Heart left ventricle (tissue), 16 donors: ENCODE measurements around the gene RIMBP3C. TPM values are rescaled to one million over a fixed set of nuclear protein-coding genes. Genes with fewer than 3 reads are reported as not detected.
"Not testable (repeated sequence)": the region's sequence is repeated elsewhere in the genome, so short reads cannot be mapped to it uniquely, and the experiment has no call there.

Source experiments
- ATAC-seq, 4 donors: fragments of 200-7000 bp; cut with Tn5 transposase; one replicate each; pipeline ENCODE4 v1.9.1; 2020 to 2022; ENCODE audit warnings: moderate library complexity in 4 of 4, mild to moderate bottlenecking in 3 of 4, moderate number of reproducible peaks in 1 of 4
- DNase-seq, 5 donors: peaks; one replicate each; pipeline ENCODE4 v3.0.0-alpha.2; 2020
- H3K27ac ChIP-seq, 12 donors: fragments of 200-600 bp; sonication (generic) in 4 of 12; one replicate each; pipeline versions ENCODE4 v1.5.0 to v1.8.0; 2016 to 2022; ENCODE audit warnings: mild to moderate bottlenecking in 2 of 12
- H3K27me3 ChIP-seq, 9 donors: fragments of 200-600 bp; sonication (generic) in 2 of 9; one replicate each; pipeline versions ENCODE4 v1.5.1 to v1.8.0; 2016 to 2022; ENCODE audit warnings: mild to moderate bottlenecking in 3 of 9
- H3K36me3 ChIP-seq, 9 donors: fragments of 200-600 bp; sonication (generic) in 2 of 9; one replicate each; pipeline versions ENCODE4 v1.5.0 to v1.8.0; 2018 to 2022; ENCODE audit warnings: mild to moderate bottlenecking in 2 of 9
- H3K4me1 ChIP-seq, 12 donors: fragments of 200-600 bp; sonication (generic) in 4 of 12; one replicate each; pipeline versions ENCODE4 v1.5.0 to v1.8.0; 2016 to 2022; ENCODE audit warnings: mild to moderate bottlenecking in 3 of 12
- H3K4me3 ChIP-seq, 12 donors: fragments of 200-600 bp; sonication (generic) in 4 of 12; one replicate each; pipeline versions ENCODE4 v1.5.0 to v1.8.0; 2017 to 2022; ENCODE audit warnings: mild to moderate bottlenecking in 9 of 12, moderate library complexity in 4 of 12
- H3K9me3 ChIP-seq, 12 donors: fragments of 200-600 bp; sonication (generic) in 4 of 12; one replicate each; pipeline versions ENCODE4 v1.5.0 to v1.8.0; 2016 to 2022; ENCODE audit warnings: mild to moderate bottlenecking in 1 of 12
- POLR2A ChIP-seq, 2 donors: fragments of 450-650 bp; IDR thresholded peaks; one replicate each; pipeline ENCODE4 v1.6.1; 2017; ENCODE audit warnings: antibody characterized with exemption in 2 of 2, mild to moderate bottlenecking in 2 of 2, moderate library complexity in 2 of 2
- WGBS, 4 donors: extraction: QIAGEN DNeasy Blood & Tissue Kit in 2 of 4; methylation state at CpG; one replicate each; pipeline versions ENCODE4 v1.1.5 to v1.1.7; 2013 to 2018; 5-methylcytosine and 5-hydroxymethylcytosine counted together
- intact Hi-C, 10 donors: fragments of 100-400 bp; cut with DNase I; formaldehyde crosslinking; loops; one replicate each; pipeline versions ENCODE4 v1.11.1 to v1.14.2; 2022
- polyA plus RNA-seq, 2 donors: library from polyadenylated mRNA; stranded (reverse); fragments of 200-250 nt; gene quantifications; one replicate each; pipeline ENCODE4 v1.2.3, GENCODE V29; 2013
- total RNA-seq, 9 donors: library from RNA; depleted of rRNA in 2 of 9; stranded (reverse); fragments of >200 nt in 2 of 9; fragmentation: NEBNext Ultra II Directional in 3 of 9; extraction: Animal tissue kit (Norgen Biotek cat#: 25700) in 3 of 9; gene quantifications; one replicate each; pipeline versions ENCODE4 v1.1.0 to v1.2.4, GENCODE V29; 2016 to 2023
- TF ChIP-seq, protein P1 (sequence below), 12 donors: fragments of 200-600 bp; sonication (generic) in 4 of 12; IDR thresholded peaks; one replicate each; pipeline versions ENCODE4 v1.5.0 to v1.8.0; 2018 to 2022; ENCODE audit warnings: antibody characterized with exemption in 12 of 12, mild to moderate bottlenecking in 5 of 12
- donor health status: ischemic (EF 13 %, LVEDD 7.1; RV severe dilation, severe dysfunction).
- donor health status: healthy with polysubstance abuse.
- donor health status: DM: no; HTN: yes; CAD: no.
- donor health status: DM: no; HTN: no; CAD: no.
- donor health status: ischemic (EF 25% LVEDD 6.9; RV normal size, moderate dysfunction).
- donor health status: ischemic (EF 25% LVEDD 5.7; RV mildly dilated, moderate dysfunction).
- donor health status: healthy.
- donor health status: DM: yes; HTN: yes; CAD: no.
- donor health status: ischemic (EF 35%, LVEDD 5.7; RV mildly dilated, moderate dysfunction).
- donor health status: nonischemic (EF 11% LVEDD 7.7; RV severe dilation, severe dysfunction).
- donor health status: DM: yes; HTN: yes; CAD: no.
- donor health status: PGD.
- donor health status: ischemic (EF 29% LVEDD 5.4; RV normal size, mild dysfunction).
- donor health status: nonischemic (EF 23%, LVEDD 6.1; RV moderate dilation, normal function).

The RIMBP3C gene
- total and polyA plus RNA-seq, 11 donors: 0.08 to 0.37 (median 0.19) TPM; not detected in 7

DNA sequence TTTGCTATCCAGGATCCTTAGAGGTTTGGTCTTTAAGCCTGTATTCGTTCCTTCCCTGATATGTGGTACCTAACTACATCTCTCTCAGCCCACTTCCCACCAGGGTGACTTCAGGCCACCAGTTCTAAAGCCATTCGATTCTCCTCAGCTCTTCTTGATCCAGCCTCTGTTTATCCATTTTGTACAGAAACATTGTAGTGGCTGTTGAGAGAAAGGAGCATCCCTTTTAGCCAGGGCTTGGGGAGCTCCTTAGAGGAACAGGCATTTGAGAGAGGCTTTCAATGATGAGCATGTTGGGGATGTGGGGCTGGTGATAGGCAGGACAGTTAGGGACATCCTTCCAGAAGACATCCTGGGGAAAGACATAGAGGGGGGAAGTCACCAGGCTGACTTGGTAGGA is 34.1 kb upstream of the RIMBP3C start:
- peaks cover 0 to 51% (median 33%) of the 10 kb centered on the region in 12 donors for H3K4me1 ChIP-seq
- no peak overlapping the region for H3K27ac ChIP-seq
- DNase-seq: no peak
- intact Hi-C loops: loop anchor here in 1 of 10 donors (10.0 kb wide), 1 partner anchor 49 kb away; the partner anchor contains the start of genes CCDC116 and YDJC
- no peak for TF ChIP-seq POLR2A (IDR thresholded peaks at IDR 0.05)
- TF ChIP-seq, protein P1, sequence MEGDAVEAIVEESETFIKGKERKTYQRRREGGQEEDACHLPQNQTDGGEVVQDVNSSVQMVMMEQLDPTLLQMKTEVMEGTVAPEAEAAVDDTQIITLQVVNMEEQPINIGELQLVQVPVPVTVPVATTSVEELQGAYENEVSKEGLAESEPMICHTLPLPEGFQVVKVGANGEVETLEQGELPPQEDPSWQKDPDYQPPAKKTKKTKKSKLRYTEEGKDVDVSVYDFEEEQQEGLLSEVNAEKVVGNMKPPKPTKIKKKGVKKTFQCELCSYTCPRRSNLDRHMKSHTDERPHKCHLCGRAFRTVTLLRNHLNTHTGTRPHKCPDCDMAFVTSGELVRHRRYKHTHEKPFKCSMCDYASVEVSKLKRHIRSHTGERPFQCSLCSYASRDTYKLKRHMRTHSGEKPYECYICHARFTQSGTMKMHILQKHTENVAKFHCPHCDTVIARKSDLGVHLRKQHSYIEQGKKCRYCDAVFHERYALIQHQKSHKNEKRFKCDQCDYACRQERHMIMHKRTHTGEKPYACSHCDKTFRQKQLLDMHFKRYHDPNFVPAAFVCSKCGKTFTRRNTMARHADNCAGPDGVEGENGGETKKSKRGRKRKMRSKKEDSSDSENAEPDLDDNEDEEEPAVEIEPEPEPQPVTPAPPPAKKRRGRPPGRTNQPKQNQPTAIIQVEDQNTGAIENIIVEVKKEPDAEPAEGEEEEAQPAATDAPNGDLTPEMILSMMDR (IDR thresholded peaks at IDR 0.05): no peak
- peaks cover 0 to 3% (median 0%) of the 10 kb centered on the region in 9 donors for H3K36me3 ChIP-seq
- no peak for ATAC-seq
- WGBS, 4 donors: 76 to 89% (median 86%) methylated on average over 2 of the region's 2 CpGs
- H3K4me3 ChIP-seq: no peak overlapping the region
- no peaks in the 10 kb centered on the region for H3K9me3 ChIP-seq
- H3K27me3 ChIP-seq: no peaks in the 10 kb centered on the region

DNA sequence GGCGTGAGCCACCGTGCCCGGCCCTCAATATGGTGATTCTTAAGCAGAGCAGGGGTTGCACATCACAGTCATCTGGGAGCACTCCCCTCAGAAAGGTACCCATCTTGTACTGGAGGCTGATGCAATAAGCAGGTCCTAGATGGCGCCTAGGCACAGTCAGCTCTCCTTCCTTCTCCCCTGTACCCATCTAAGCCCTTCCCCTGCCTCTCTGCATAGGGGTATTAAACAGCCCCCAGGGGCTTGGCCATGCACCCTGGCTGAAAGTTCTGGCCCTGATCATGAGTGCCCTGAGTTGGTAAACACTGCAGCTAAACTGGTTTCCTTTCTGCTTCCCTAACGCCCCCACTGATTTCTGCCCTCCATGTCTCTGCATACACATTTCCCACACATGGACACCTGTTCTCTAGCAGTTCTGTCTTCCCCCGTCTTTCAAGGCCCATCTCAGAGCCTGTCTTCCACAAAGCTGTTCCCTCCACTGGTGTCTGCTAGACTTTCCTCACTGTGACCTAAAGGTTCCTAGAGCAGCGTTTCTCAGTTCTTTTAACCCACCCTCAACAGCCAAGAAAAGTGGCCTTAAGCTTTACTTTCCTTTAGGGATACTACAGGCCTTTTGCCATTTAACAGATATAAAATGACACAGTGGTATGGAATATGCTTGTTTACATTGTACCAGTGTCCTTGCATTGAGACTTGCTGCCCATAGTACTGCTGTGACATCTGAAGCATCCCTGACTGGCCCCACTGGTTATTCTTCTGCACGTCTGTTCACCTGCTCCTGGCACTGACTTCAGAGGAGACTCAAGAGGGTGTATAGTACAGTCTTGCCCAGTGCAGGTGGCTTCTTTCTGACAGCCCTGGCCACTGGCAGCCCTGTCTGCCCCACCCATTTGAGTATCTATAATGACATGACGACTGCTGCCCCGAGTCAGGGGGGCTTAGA is 31.8 kb upstream of the RIMBP3C start:
- Histone ChIP-seq H3K4me3 (no peak overlapping the region), H3K9me3 (no peaks in the 10 kb centered on the region), H3K27ac (no peak overlapping the region), H3K4me1 (peaks cover 0 to 44% (median 24%) of the 10 kb centered on the region in 12 donors), H3K27me3 (no peaks in the 10 kb centered on the region), H3K36me3 (peaks cover 0 to 3% (median 0%) of the 10 kb centered on the region in 9 donors)
- intact Hi-C loops: loop anchor here in 1 of 10 donors (10.0 kb wide), 1 partner anchor 52 kb away; the partner anchor contains the start of genes CCDC116 and YDJC
- WGBS, 4 donors: 72 to 73% (median 72%) methylated on average over 10 of the region's 10 CpGs
- DNase-seq: no peak
- ATAC-seq: no peak
- TF ChIP-seq, protein P1 (IDR thresholded peaks at IDR 0.05): no peak
- no peak for TF ChIP-seq POLR2A (IDR thresholded peaks at IDR 0.05)

DNA sequence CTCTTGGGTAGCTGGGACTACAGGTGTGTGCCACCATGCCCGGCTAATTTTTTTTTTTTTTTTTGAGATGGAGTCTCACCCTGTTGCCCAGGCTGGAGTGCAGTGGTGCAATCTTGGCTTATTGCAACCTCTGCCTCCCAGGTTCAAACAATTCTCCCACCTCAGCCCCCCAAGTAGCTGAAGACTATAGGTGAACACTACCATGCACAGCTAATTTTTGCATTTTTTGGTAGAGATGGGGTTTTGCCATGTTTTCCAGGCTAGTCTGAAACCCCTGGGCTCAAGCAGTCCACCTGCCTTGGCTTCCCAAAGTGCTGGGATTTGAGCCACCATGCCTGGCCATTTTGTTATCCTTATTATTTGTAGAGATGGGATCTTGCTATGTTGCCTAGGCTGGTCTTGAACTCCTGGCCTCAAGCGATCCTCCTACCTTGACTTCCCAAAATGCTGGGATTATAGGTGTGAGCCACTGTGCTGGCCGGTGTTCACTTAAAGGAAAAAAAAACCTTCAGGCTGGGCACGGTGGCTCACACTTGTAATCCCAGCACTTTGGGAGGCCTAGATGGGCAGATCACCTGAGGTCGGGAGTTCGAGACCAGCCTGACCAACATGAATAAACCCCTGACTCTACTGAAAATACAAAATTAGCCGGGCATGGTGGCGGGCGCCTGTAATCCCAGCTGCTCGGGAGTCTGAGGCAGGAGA is 29.9 kb upstream of the RIMBP3C start:
- H3K36me3 ChIP-seq, DNase-seq, H3K27ac ChIP-seq, H3K9me3 ChIP-seq, H3K27me3 ChIP-seq, ATAC-seq, H3K4me3 ChIP-seq: not testable (repeated sequence)
- intact Hi-C loops: loop anchor here in 1 of 10 donors (10.0 kb wide), 1 partner anchor 54 kb away; the partner anchor contains the start of genes CCDC116 and YDJC
- peaks cover 0 to 45% (median 22%) of the 10 kb centered on the region in 12 donors for H3K4me1 ChIP-seq
- WGBS, 4 donors: 93 to 97% (median 95%) methylated on average over 10 of the region's 10 CpGs

DNA sequence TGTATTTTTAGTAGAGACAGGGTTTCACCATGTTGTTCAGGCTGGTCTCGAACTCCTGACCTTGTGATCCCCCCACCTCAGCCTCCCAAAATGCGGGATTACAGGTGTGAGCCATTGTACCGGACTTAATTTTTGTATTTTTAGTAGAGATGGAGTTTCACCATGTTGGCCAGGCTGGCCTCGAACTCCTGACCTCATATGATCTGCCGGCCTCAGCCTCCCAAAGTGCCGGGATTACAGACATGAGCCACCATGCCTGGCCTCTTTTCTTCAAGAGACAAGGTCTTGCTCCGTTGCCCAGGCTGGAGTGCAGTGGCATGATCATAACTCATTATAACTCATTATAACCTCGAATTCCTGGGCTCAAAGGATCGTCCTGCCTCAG is 29.4 kb upstream of the RIMBP3C start:
- intact Hi-C loops: loop anchor here in 1 of 10 donors (10.0 kb wide), 1 partner anchor 54 kb away; the partner anchor contains the start of genes CCDC116 and YDJC
- peaks cover 0 to 45% (median 22%) of the 10 kb centered on the region in 12 donors for H3K4me1 ChIP-seq
- H3K36me3 ChIP-seq, H3K27ac ChIP-seq, DNase-seq, H3K27me3 ChIP-seq, H3K9me3 ChIP-seq, ATAC-seq, H3K4me3 ChIP-seq: not testable (repeated sequence)
- WGBS, 4 donors: 91 to 94% (median 93%) methylated on average over 9 of the region's 9 CpGs
